SK-N-SH (cell line): ENCODE results near the gene PLEKHH1. TPM values are rescaled to one million over a fixed set of nuclear protein-coding genes. Genes with fewer than 3 reads are reported as not detected.

Experiments
- CTCF ChIA-PET: fragments of 300-600, 350-600 bp; formaldehyde crosslinking; extraction: SDS; loops from one replicate; lab custom pipeline; 2021; lab: Yijun Ruan, JAX
- POLR2A ChIA-PET: fragments of 350-600 bp; sonication (Branson Sonifier 250); formaldehyde crosslinking; extraction: SDS; loops from one replicate; lab custom pipeline; 2020; ENCODE audit warnings: antibody characterized with exemption, inconsistent platforms; lab: Yijun Ruan, JAX
- DNase-seq: peaks from one replicate; pipeline ENCODE4 v3.0.0; 2012
- H2AFZ ChIP-seq: fragments of 200-600 bp; sonication (generic); 2 replicates; pipeline ENCODE4 v1.8.1; 2016; ENCODE audit warnings: antibody characterized with exemption, mild to moderate bottlenecking, low read depth
- H3F3A ChIP-seq: fragments of 200-600 bp; sonication (generic); replicated peaks from 2 replicates; pipeline ENCODE3; 2016; ENCODE audit warnings: antibody characterized with exemption, mild to moderate bottlenecking; ENCODE audit not compliant: insufficient read depth
- H3K27ac ChIP-seq, 2 experiments: fragments of 200-500 bp in 1 of 2; fragments of 200-600 bp in 1 of 2; sonication (Bioruptor generic) in 1 of 2; sonication (generic), shearing (Covaris generic) in 1 of 2; 2 replicates each; pipeline versions ENCODE4 v1.5.1 to v1.6.1; 2014 to 2016; ENCODE audit warnings: low read depth in 2 of 2, inconsistent platforms in 1 of 2, low read length in 1 of 2, mild to moderate bottlenecking in 1 of 2, mixed read lengths in 1 of 2
- H3K27me3 ChIP-seq: fragments of 200-600 bp; sonication (generic), shearing (Covaris generic); 2 replicates; pipeline ENCODE4 v1.6.1; 2016; ENCODE audit warnings: mixed run types; ENCODE audit not compliant: insufficient read depth
- H3K36me3 ChIP-seq, 2 experiments: fragments of 200-500 bp in 1 of 2; fragments of 200-600 bp in 1 of 2; sonication (Bioruptor generic) in 1 of 2; sonication (generic) in 1 of 2; replicated peaks in 1 of 2; 2 replicates each; pipeline versions ENCODE3 to v1.5.1; 2014 to 2016; ENCODE audit warnings: low read length in 1 of 2, mild to moderate bottlenecking in 1 of 2; ENCODE audit not compliant: insufficient read depth in 2 of 2, control insufficient read depth in 1 of 2
- H3K4me1 ChIP-seq, 2 experiments: fragments of 200-500 bp in 1 of 2; fragments of 200-600 bp in 1 of 2; sonication (Bioruptor generic) in 1 of 2; sonication (generic), shearing (Covaris generic) in 1 of 2; 2 replicates each; pipeline versions ENCODE4 v1.5.1 to v1.6.1; 2014 to 2016; ENCODE audit warnings: low read depth in 1 of 2, low read length in 1 of 2, mixed run types in 1 of 2; ENCODE audit not compliant: insufficient read depth in 2 of 2, control insufficient read depth in 1 of 2
- H3K4me2 ChIP-seq: fragments of 200-600 bp; sonication (generic), shearing (Covaris generic); 2 replicates; pipeline ENCODE4 v1.6.1; 2017; ENCODE audit warnings: mixed run types
- H3K4me3 ChIP-seq, 2 experiments: fragments of 200-500 bp in 1 of 2; fragments of 200-600 bp in 1 of 2; sonication (Bioruptor generic) in 1 of 2; sonication (generic), shearing (Covaris generic) in 1 of 2; 2 replicates each; pipeline versions ENCODE4 v1.5.1 to v1.8.1; 2014 to 2016; ENCODE audit warnings: low read depth in 2 of 2, inconsistent platforms in 1 of 2, low read length in 1 of 2, mild to moderate bottlenecking in 1 of 2, mixed read lengths in 1 of 2, moderate library complexity in 1 of 2
- H3K79me2 ChIP-seq: fragments of 200-600 bp; sonication (generic); 2 replicates; pipeline ENCODE4 v1.8.1; 2017; ENCODE audit warnings: mild to moderate bottlenecking; ENCODE audit not compliant: insufficient read depth
- H3K9ac ChIP-seq: fragments of 200-600 bp; sonication (generic); 2 replicates; pipeline ENCODE4 v1.6.1; 2017; ENCODE audit warnings: mixed run types
- H3K9me2 ChIP-seq: fragments of 200-600 bp; sonication (generic); 2 replicates; pipeline ENCODE4 v1.6.1; 2017; ENCODE audit warnings: mixed run types
- H3K9me3 ChIP-seq: fragments of 200-600 bp; sonication (generic); 2 replicates; pipeline ENCODE4 v1.6.1; 2017; ENCODE audit warnings: mixed run types, mild to moderate bottlenecking, moderate library complexity
- H4K20me1 ChIP-seq: fragments of 200-600 bp; sonication (generic); 2 replicates; pipeline ENCODE4 v1.6.1; 2017; ENCODE audit warnings: mild to moderate bottlenecking, mixed run types; ENCODE audit not compliant: insufficient read depth
- CHD2 ChIP-seq: fragments of 150-350 bp; IDR thresholded peaks from 2 replicates; pipeline ENCODE4 v1.6.1; 2018; ENCODE audit warnings: low read length; ENCODE audit not compliant: partially characterized antibody
- ELF1 ChIP-seq: IDR thresholded peaks from 2 replicates; pipeline ENCODE4 v1.4.0; 2012
- FOSL2 ChIP-seq: IDR thresholded peaks from 2 replicates; pipeline ENCODE4 v1.4.0; 2012; ENCODE audit warnings: low read depth, mild to moderate bottlenecking, moderate library complexity, borderline replicate concordance
- FOXM1 ChIP-seq: IDR thresholded peaks from 2 replicates; pipeline ENCODE4 v1.4.0; 2012; ENCODE audit warnings: low read depth, mild to moderate bottlenecking
- GATA2 ChIP-seq: sonication (generic); formaldehyde crosslinking; IDR thresholded peaks from 2 replicates; pipeline ENCODE4 v1.5.0; 2020; ENCODE audit warnings: mild to moderate bottlenecking, missing genetic modification reagents
- JUND ChIP-seq: IDR thresholded peaks from 2 replicates; pipeline ENCODE4 v1.4.0; 2012
- MAX ChIP-seq: IDR thresholded peaks from 2 replicates; pipeline ENCODE4 v1.4.0; 2012; ENCODE audit warnings: low read depth
- MEF2A ChIP-seq: IDR thresholded peaks from 2 replicates; pipeline ENCODE4 v1.4.0; 2012; ENCODE audit warnings: low read depth, borderline replicate concordance
- MXI1 ChIP-seq: IDR thresholded peaks from 2 replicates; pipeline ENCODE4 v1.6.1; 2012; ENCODE audit warnings: mild to moderate bottlenecking, low read depth, low read length, improper control_type of control experiment
- NFIC ChIP-seq: IDR thresholded peaks from 2 replicates; pipeline ENCODE4 v1.4.0; 2012; ENCODE audit warnings: borderline replicate concordance
- RAD21 ChIP-seq: IDR thresholded peaks from 2 replicates; pipeline ENCODE4 v1.6.1; 2012; ENCODE audit warnings: mild to moderate bottlenecking, low read length
- SIN3A ChIP-seq: IDR thresholded peaks from 2 replicates; pipeline ENCODE4 v1.6.1; 2012; ENCODE audit warnings: low read depth, mild to moderate bottlenecking, low read length, moderate library complexity, borderline replicate concordance
- SMC3 ChIP-seq: IDR thresholded peaks from 2 replicates; pipeline ENCODE4 v1.6.1; 2012; ENCODE audit warnings: low read depth, low read length, improper control_type of control experiment
- TCF12 ChIP-seq: IDR thresholded peaks from 2 replicates; pipeline ENCODE4 v1.4.0; 2012
- USF1 ChIP-seq: IDR thresholded peaks from 2 replicates; pipeline ENCODE4 v1.4.0; 2012; ENCODE audit warnings: low read depth, borderline replicate concordance
- WGBS: methylation state at CpG from one replicate; pipeline ENCODE4 v1.1.6; 2017; ENCODE audit warnings: low lambda C conversion rate; 5-methylcytosine and 5-hydroxymethylcytosine counted together
- polyA plus RNA-seq, 3 experiments: library from polyadenylated mRNA; depleted of rRNA; stranded (reverse); fragments of >200 nt; gene quantifications; 2 replicates each; pipeline ENCODE4 v1.2.3, GENCODE V29; 2012

The PLEKHH1 gene
- polyA plus RNA-seq, 1 of the 3 experiments (the other 2 are of a cell fraction) = 1.6 TPM

DNA sequence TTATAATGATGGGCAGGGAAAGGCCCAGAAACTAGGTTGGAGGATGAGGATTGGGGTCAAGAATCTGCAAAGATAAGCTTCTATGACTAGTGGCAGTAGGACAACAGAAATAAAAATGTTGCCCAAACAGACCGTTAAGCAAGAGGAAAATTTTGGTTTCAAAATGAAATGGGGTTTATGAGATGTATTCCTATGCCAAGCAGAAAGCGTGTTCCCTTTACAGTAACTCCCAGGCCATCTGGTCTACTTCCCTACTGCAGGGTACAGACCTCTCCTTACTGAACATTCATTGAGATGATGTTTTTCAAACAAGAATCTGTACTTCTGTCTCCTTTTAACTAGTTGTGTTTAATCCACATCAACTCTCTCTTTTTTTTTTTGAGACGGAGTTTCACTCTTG lies 24.1 kb upstream of the PLEKHH1 start:
- no peaks in the 10 kb centered on the region for H3K27me3 ChIP-seq
- no peak overlapping the region for H3K9ac ChIP-seq
- TF ChIP-seq SMC3 = no peak
- no peak for TF ChIP-seq NFIC
- no peak for TF ChIP-seq USF1
- TF ChIP-seq TCF12 = no peak
- TF ChIP-seq RAD21 = no peak
- no peak for TF ChIP-seq JUND
- no peak for TF ChIP-seq FOXM1
- TF ChIP-seq MAX = no peak
- TF ChIP-seq MXI1 = no peak
- TF ChIP-seq FOSL2 = no peak
- TF ChIP-seq GATA2 = no peak
- TF ChIP-seq SIN3A = no peak
- no peaks in the 10 kb centered on the region for H3K36me3 ChIP-seq
- no peak for DNase-seq
- ChIA-PET POLR2A (no interaction called here), CTCF (interaction anchor here (10.1 kb wide), 1 partner anchor 18 kb away, joined by 94 read pairs; no protein-coding TSS in a partner anchor)
- no peak overlapping the region for H3K4me3 ChIP-seq
- no peak overlapping the region for H2AFZ ChIP-seq
- no peak overlapping the region for H3K4me2 ChIP-seq
- H3K79me2 ChIP-seq = no peaks in the 10 kb centered on the region
- H3K9me3 ChIP-seq = no peaks in the 10 kb centered on the region
- H3K4me1 ChIP-seq = peaks cover 0 to 8% of the 10 kb centered on the region in 2 experiments; a peak in 2 of 4 replicates
- H3K9me2 ChIP-seq = no peaks in the 10 kb centered on the region
- no peaks in the 10 kb centered on the region for H3F3A ChIP-seq
- WGBS = 58% methylated on average over 3 of the region's 3 CpGs
- no peaks in the 10 kb centered on the region for H4K20me1 ChIP-seq
- H3K27ac ChIP-seq = no peak overlapping the region

DNA sequence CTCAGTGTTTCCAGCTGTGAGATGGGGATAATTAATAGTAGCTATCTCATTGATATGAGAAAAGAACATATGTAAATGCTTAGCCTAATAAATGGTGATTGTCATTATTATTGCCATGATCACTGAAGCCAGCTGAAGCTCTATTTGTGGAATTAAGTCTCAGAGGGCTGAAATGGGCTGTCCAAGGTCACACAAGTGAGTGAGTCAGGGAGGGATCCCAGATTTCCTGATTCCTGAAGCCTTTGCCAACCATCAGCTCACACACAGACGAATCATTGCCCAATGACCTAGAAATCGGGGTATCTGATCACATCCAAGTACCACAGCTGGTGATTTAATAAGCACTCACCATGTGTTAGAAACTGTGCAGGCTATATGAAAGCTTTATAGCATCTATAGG lies 23.0 kb upstream of the PLEKHH1 start:
- Histone ChIP-seq H3K4me3 (no peak overlapping the region), H3K36me3 (no peaks in the 10 kb centered on the region), H3K4me1 (peaks cover 0 to 16% of the 10 kb centered on the region in 2 experiments; a peak in 2 of 4 replicates), H3K79me2 (no peaks in the 10 kb centered on the region), H3K9ac (no peak overlapping the region), H3K27ac (no peak overlapping the region), H2AFZ (no peak overlapping the region), H3K27me3 (no peaks in the 10 kb centered on the region), H3K9me2 (no peaks in the 10 kb centered on the region), H3K4me2 (no peak overlapping the region), H3K9me3 (no peaks in the 10 kb centered on the region), H4K20me1 (no peaks in the 10 kb centered on the region), H3F3A (no peaks in the 10 kb centered on the region)
- WGBS = 5% methylated on average over 2 of the region's 2 CpGs
- no peak for TF ChIP-seq RAD21
- peak; percentile 4; the same call in 1 of the 2 replicates for TF ChIP-seq TCF12
- TF ChIP-seq ELF1 = no peak
- ChIA-PET CTCF (interaction anchor here (1.1 to 10.1 kb wide), 4 partner anchors 17 to 83 kb away, joined by 3 to 94 read pairs (median 15); no protein-coding TSS in a partner anchor), POLR2A (interaction anchor here (0.6 kb wide), 1 partner anchor 12 kb away, joined by 3 read pairs; no protein-coding TSS in a partner anchor)
- peak; percentile 30 for DNase-seq

DNA sequence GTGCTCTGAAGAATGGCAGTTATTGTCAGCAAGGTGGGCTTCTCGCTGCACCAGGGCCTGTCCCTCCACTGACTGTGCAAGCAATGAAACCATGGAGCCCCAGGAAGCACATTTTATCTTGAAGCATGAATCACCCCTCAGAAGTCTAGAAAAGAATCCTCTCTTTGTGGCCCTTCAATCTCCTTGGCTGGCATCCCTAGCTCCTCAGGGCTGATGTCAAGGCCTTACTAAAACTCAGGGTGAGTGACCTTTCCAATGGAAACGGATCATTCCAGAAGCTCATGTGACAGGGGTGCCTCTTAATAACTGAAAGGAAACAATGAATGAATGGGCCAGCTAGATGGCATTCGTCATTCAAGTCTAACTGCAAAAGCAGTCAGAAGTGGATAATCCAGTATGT lies 22.3 kb upstream of the PLEKHH1 start:
- Histone ChIP-seq H3F3A (no peaks in the 10 kb centered on the region), H3K79me2 (no peaks in the 10 kb centered on the region), H3K27ac (no peak overlapping the region), H3K9me3 (no peaks in the 10 kb centered on the region), H3K36me3 (no peaks in the 10 kb centered on the region), H3K4me3 (no peak overlapping the region), H3K9ac (no peak overlapping the region), H3K4me2 (no peak overlapping the region), H2AFZ (no peak overlapping the region), H3K27me3 (no peaks in the 10 kb centered on the region), H3K4me1 (peaks cover 0 to 18% of the 10 kb centered on the region in 2 experiments; a peak in 2 of 4 replicates), H3K9me2 (no peaks in the 10 kb centered on the region), H4K20me1 (no peaks in the 10 kb centered on the region)
- ChIA-PET CTCF (interaction anchor here (0.8 to 10.1 kb wide), 6 partner anchors 16 to 193 kb away, joined by 3 to 94 read pairs (median 7); no protein-coding TSS in a partner anchor), POLR2A (no interaction called here)
- DNase-seq = no peak
- TF ChIP-seq MAX (no peak), CHD2 (no peak), MEF2A (no peak)
- 63% methylated on average over 3 of the region's 3 CpGs for WGBS
